Naive thymus-derived CD4-positive, alpha-beta T cell (primary cell): Measurements from ENCODE around the gene UGT2B28. TPM values are rescaled to one million over a fixed set of nuclear protein-coding genes. Genes with fewer than 3 reads are reported as not detected.
"Not testable (repeated sequence)": the region's sequence is repeated elsewhere in the genome, so short reads cannot be mapped to it uniquely, and the experiment has no call there.

Experiments
- ATAC-seq: fragments of 150-1000 bp; cut with Tn5 transposase; 2 replicates; pipeline ENCODE4 v1.10.0; 2021; ENCODE audit warnings: mild to moderate bottlenecking, moderate library complexity
- CTCF ChIA-PET: fragments of 350-600 bp; sonication (Branson Sonifier 250); formaldehyde crosslinking; loops from one replicate; lab custom pipeline; 2021; ENCODE audit warnings: antibody characterized with exemption; lab: Charles Lee
- POLR2A ChIA-PET: fragments of 350-600 bp; sonication (Branson Sonifier 250); formaldehyde crosslinking; loops from one replicate; lab custom pipeline; 2021; ENCODE audit warnings: antibody characterized with exemption, inconsistent platforms; lab: Charles Lee
- DNase-seq, 9 donors: peaks; one replicate each; pipeline versions ENCODE4 v3.0.0 to v3.0.0-alpha.2; 2020 to 2022; ENCODE audit warnings: mixed read lengths in 1 of 9
- H3K27ac ChIP-seq: one replicate; pipeline ENCODE4 v1.7.0; 2013; ENCODE audit warnings: mild to moderate bottlenecking, low read depth, low read length, moderate library complexity
- H3K27me3 ChIP-seq, 2 donors: one replicate each; pipeline ENCODE4 v1.7.0; 2013; ENCODE audit warnings: low read length in 2 of 2, mild to moderate bottlenecking in 2 of 2, moderate library complexity in 2 of 2; ENCODE audit not compliant: control insufficient read depth in 2 of 2, insufficient read depth in 2 of 2
- H3K36me3 ChIP-seq, 3 experiments: 1 replicate in 2 of 3; 2 replicates in 1 of 3; pipeline ENCODE4 v1.7.0; 2013; ENCODE audit warnings: low read length in 3 of 3, mild to moderate bottlenecking in 3 of 3, moderate library complexity in 1 of 3; ENCODE audit not compliant: insufficient read depth in 3 of 3, control insufficient read depth in 2 of 3
- H3K4me1 ChIP-seq, 2 donors: one replicate each; pipeline ENCODE4 v1.7.0; 2013; ENCODE audit warnings: low read length in 2 of 2, mild to moderate bottlenecking in 2 of 2, moderate library complexity in 1 of 2; ENCODE audit not compliant: control insufficient read depth in 2 of 2, insufficient read depth in 2 of 2
- H3K4me3 ChIP-seq: 2 replicates; pipeline ENCODE4 v1.7.0; 2013; ENCODE audit warnings: mild to moderate bottlenecking, low read length
- H3K9me3 ChIP-seq, 3 experiments: 1 replicate in 2 of 3; 2 replicates in 1 of 3; pipeline ENCODE4 v1.7.0; 2013; ENCODE audit warnings: low read length in 3 of 3; ENCODE audit not compliant: control insufficient read depth in 2 of 3
- H3K27ac Mint-ChIP-seq, 9 donors: one replicate each; pipeline ENCODE4 v1.8.0; 2020 to 2022; ENCODE audit warnings: mixed read lengths in 9 of 9, mild to moderate bottlenecking in 8 of 9, moderate library complexity in 5 of 9, inconsistent platforms in 2 of 9
- H3K27me3 Mint-ChIP-seq, 5 donors: one replicate each; pipeline ENCODE4 v1.8.0; 2021 to 2022; ENCODE audit warnings: mixed read lengths in 5 of 5, mild to moderate bottlenecking in 1 of 5
- H3K36me3 Mint-ChIP-seq, 5 donors: one replicate each; pipeline ENCODE4 v1.8.0; 2020 to 2022; ENCODE audit warnings: mixed read lengths in 5 of 5, mild to moderate bottlenecking in 3 of 5, inconsistent platforms in 1 of 5
- H3K4me1 Mint-ChIP-seq, 7 donors: one replicate each; pipeline ENCODE4 v1.8.0; 2020 to 2022; ENCODE audit warnings: mixed read lengths in 7 of 7, mild to moderate bottlenecking in 3 of 7, inconsistent platforms in 1 of 7
- H3K4me3 Mint-ChIP-seq, 10 donors: one replicate each; pipeline ENCODE4 v1.8.0; 2020 to 2022; ENCODE audit warnings: mild to moderate bottlenecking in 10 of 10, mixed read lengths in 10 of 10, moderate library complexity in 6 of 10, inconsistent platforms in 2 of 10
- H3K9me3 Mint-ChIP-seq, 11 donors: one replicate each; pipeline ENCODE4 v1.8.0; 2020 to 2022; ENCODE audit warnings: mixed read lengths in 11 of 11, mild to moderate bottlenecking in 4 of 11, inconsistent platforms in 1 of 11, moderate library complexity in 1 of 11
- intact Hi-C, 2 donors: fragments of 100-400 bp; cut with micrococcal nuclease; formaldehyde crosslinking; loops; one replicate each; pipeline ENCODE4 v1.15.1; 2023
- polyA plus RNA-seq, 2 donors: library from polyadenylated mRNA; unstranded; fragments of 300-500 nt; fragmentation: Illumina TruSeq; gene quantifications; one replicate each; pipeline ENCODE4 v1.2.3, GENCODE V29; 2021
- total RNA-seq, 6 experiments: library from RNA in 5 of 6; stranded (reverse) in 5 of 6; gene quantifications; 1 replicate in 5 of 6; 2 replicates in 1 of 6; pipeline ENCODE4 v1.2.3 and lab custom pipeline; 2021 to 2026

UGT2B28 gene
- total and polyA plus RNA-seq, 7 experiments from 2014 or later = not detected

- H3K4me1 Mint-ChIP-seq, H3K36me3 Mint-ChIP-seq, intact Hi-C loops, H3K27me3 Mint-ChIP-seq, H3K36me3 ChIP-seq, CTCF ChIA-PET, H3K4me3 Mint-ChIP-seq, DNase-seq, H3K9me3 ChIP-seq, H3K4me1 ChIP-seq, POLR2A ChIA-PET, ATAC-seq, H3K27ac Mint-ChIP-seq, H3K4me3 ChIP-seq, H3K27me3 ChIP-seq, H3K27ac ChIP-seq: not testable (repeated sequence)
- peaks cover 0 to 17% (median 1%) of the 10 kb centered on the region in 11 donors for H3K9me3 Mint-ChIP-seq
Observed at GRCh38 chr4:69335485-69335884, 55.2 kb downstream of the UGT2B28 start.

GRCh38 chr4:69343114-69343513 lies 62.8 kb downstream of the UGT2B28 start:
- H3K27me3 Mint-ChIP-seq, H3K36me3 ChIP-seq, DNase-seq, ATAC-seq, H3K27me3 ChIP-seq, H3K9me3 Mint-ChIP-seq, H3K27ac ChIP-seq, H3K9me3 ChIP-seq, H3K4me1 Mint-ChIP-seq, CTCF ChIA-PET, H3K4me1 ChIP-seq, H3K4me3 ChIP-seq, H3K27ac Mint-ChIP-seq, H3K36me3 Mint-ChIP-seq, POLR2A ChIA-PET, H3K4me3 Mint-ChIP-seq, intact Hi-C loops: not testable (repeated sequence)

GRCh38 chr4:69343558-69344420 lies 63.5 kb downstream of the UGT2B28 start:
- CTCF ChIA-PET = not testable (repeated sequence)

More at GRCh38 chr4:69343558-69344420, 63.5 kb downstream of the UGT2B28 start:
- H3K27ac Mint-ChIP-seq, H3K36me3 ChIP-seq, H3K27ac ChIP-seq, intact Hi-C loops, H3K4me1 Mint-ChIP-seq, H3K4me3 ChIP-seq, H3K4me3 Mint-ChIP-seq, ATAC-seq, H3K27me3 ChIP-seq, H3K36me3 Mint-ChIP-seq, DNase-seq, H3K9me3 Mint-ChIP-seq, POLR2A ChIA-PET, H3K4me1 ChIP-seq, H3K27me3 Mint-ChIP-seq, H3K9me3 ChIP-seq: not testable (repeated sequence)

Other genes with a start within 250 kb of the UGT2B28 start
- gene UGT2B7, start 184.0 kb upstream of the UGT2B28 start, total RNA-seq = not detected
- gene UGT2B7, start 184.0 kb upstream of the UGT2B28 start, polyA plus RNA-seq = not detected
- not detected for gene UGT2B11, start 65.7 kb upstream of the UGT2B28 start, total RNA-seq
- not detected for gene UGT2B11, start 65.7 kb upstream of the UGT2B28 start, polyA plus RNA-seq
- not detected for gene UGT2B4, start 215.4 kb downstream of the UGT2B28 start, total RNA-seq
- not detected for gene UGT2B4, start 215.4 kb downstream of the UGT2B28 start, polyA plus RNA-seq